Breast epithelium (tissue), 4 donors: ENCODE results near the gene RADIL. TPM values are rescaled to one million over a fixed set of nuclear protein-coding genes. Genes with fewer than 3 reads are reported as not detected.

Experiments
- DNase-seq, 2 donors: peaks; one replicate each; pipeline ENCODE4 v3.0.0-alpha.2; 2019; ENCODE audit warnings: low spot score in 2 of 2
- H3K27ac ChIP-seq, 2 donors: fragments of 200-600 bp; sonication (generic) in 1 of 2; one replicate each; pipeline ENCODE4 v1.5.1; 2016 to 2019; ENCODE audit warnings: mild to moderate bottlenecking in 1 of 2
- H3K27me3 ChIP-seq, 2 donors: fragments of 200-600 bp; sonication (generic) in 1 of 2; one replicate each; pipeline versions ENCODE4 v1.5.1 to v1.6.0; 2017 to 2019; ENCODE audit warnings: control low read depth in 1 of 2, mild to moderate bottlenecking in 1 of 2
- H3K36me3 ChIP-seq: fragments of 200-600 bp; one replicate; pipeline ENCODE4 v1.5.1; 2019
- H3K4me1 ChIP-seq, 2 donors: fragments of 200-600 bp; sonication (generic); one replicate each; pipeline ENCODE4 v1.5.1; 2016 to 2019; ENCODE audit warnings: control low read depth in 1 of 2
- H3K4me3 ChIP-seq, 3 donors: fragments of 200-600 bp; sonication (generic); 1 replicate in 2 of 3; 2 replicates in 1 of 3; pipeline ENCODE4 v1.5.1; 2016 to 2019; ENCODE audit warnings: mild to moderate bottlenecking in 3 of 3, moderate library complexity in 2 of 3
- H3K9me3 ChIP-seq, 2 donors: fragments of 200-600 bp; sonication (generic) in 1 of 2; one replicate each; pipeline ENCODE4 v1.5.1; 2016 to 2019; ENCODE audit warnings: control low read depth in 1 of 2
- CTCF ChIP-seq, 3 donors: fragments of 450-650 bp; IDR thresholded peaks; one replicate each; pipeline ENCODE4 v1.5.1; 2016 to 2017; ENCODE audit warnings: antibody characterized with exemption in 3 of 3, mild to moderate bottlenecking in 3 of 3, moderate library complexity in 3 of 3
- POLR2A ChIP-seq: fragments of 450-650 bp; IDR thresholded peaks from one replicate; pipeline ENCODE4 v1.6.1; 2016; ENCODE audit warnings: antibody characterized with exemption, mild to moderate bottlenecking, moderate library complexity
- POLR2AphosphoS5 ChIP-seq, 3 donors: sonication (generic); formaldehyde crosslinking; IDR thresholded peaks; one replicate each; pipeline ENCODE4 v1.6.1; 2017; ENCODE audit warnings: antibody characterized with exemption in 3 of 3
- intact Hi-C: fragments of 100-400 bp; cut with DNase I; formaldehyde crosslinking; loops from one replicate; pipeline ENCODE4 v1.15.1; 2023; ENCODE audit warnings: low total_unique reads
- total RNA-seq, 3 donors: library from RNA; depleted of rRNA; stranded (reverse); fragments of >200 nt; gene quantifications; one replicate each; pipeline ENCODE4 v1.1.0, GENCODE V29; 2016

RADIL gene
- total RNA-seq, 3 donors from 2014 or later = 4.4 to 8.5 (median 5.9) TPM

GRCh38 chr7:4832711-4833110 lies 50.8 kb downstream of the RADIL start:
- Histone ChIP-seq H3K27ac (peak overlapping the region; percentile 72 to 85), H3K4me1 (no peaks in the 10 kb centered on the region), H3K9me3 (no peaks in the 10 kb centered on the region), H3K36me3 (no peaks in the 10 kb centered on the region), H3K4me3 (no peak overlapping the region), H3K27me3 (no peaks in the 10 kb centered on the region)
- no peak for TF ChIP-seq POLR2AphosphoS5 (IDR thresholded peaks at IDR 0.05)
- TF ChIP-seq POLR2A = no peak
- no peak for TF ChIP-seq CTCF (IDR thresholded peaks at IDR 0.05)
- no peak for DNase-seq
- intact Hi-C loops = no loop called here

DNA sequence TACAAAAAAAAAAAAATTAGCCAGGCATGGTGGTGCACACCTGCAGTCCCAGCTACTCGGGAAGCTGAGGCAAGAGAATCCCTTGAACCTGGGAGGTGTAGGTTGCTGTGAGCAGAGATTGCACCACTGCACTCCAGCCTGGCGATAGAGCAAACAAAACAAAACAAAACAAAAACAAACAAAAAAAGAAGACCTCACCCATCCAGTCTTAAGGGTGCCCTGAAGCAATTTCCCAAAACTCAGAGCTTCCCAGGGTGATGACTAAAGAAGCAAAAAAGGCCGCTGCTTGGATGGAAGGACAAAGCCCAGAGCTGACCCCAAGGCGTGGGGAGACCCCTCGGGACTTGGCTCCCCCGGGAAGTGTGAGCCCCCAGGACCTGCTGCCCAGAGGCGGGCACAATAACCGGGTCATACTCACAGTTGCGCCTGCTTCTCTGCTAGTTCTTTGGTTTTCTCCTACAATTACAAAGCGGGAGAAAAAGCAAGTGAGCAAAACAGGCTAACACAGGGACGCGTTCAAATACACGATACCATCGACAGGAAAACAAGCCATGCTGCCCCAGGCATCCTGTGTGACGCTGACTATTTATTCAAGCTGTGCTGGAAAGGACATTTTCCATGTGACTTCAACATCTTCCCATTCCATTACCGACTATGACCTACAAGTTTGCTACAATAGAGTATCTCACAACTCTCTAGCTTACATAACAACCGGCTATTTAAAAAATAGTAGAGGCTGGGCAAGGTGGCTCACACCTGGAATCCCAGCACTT lies 51.6 kb downstream of the RADIL start:
- intact Hi-C loops = no loop called here

DNA sequence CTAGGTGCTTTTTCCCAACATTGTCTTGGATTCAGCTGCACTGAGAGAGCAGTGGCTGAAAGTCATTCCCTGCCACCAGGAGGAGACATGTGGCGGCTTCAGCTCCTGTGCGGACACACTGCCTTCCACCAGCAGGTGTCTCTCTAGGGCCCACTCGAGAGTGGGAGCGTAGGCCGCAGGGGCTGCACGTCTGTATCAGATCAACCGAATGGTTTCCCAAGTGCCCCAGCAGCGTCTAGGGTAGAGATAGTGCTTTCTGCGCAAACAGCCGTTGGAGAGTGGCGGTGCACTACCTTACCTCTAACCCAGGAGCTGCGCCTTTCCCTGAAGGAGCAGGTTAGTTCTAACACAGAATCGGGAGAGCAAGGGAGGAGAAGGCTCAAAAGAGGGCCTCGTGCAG lies 53.3 kb downstream of the RADIL start:
- intact Hi-C loops = no loop called here
- no peak overlapping the region for H3K4me3 ChIP-seq
- H3K9me3 ChIP-seq = no peaks in the 10 kb centered on the region
- H3K4me1 ChIP-seq = no peaks in the 10 kb centered on the region
- no peaks in the 10 kb centered on the region for H3K27me3 ChIP-seq
- TF ChIP-seq CTCF (IDR thresholded peaks at IDR 0.05) = peak in 2 of 3 donors; percentile 22 to 73
- TF ChIP-seq POLR2A = no peak
- no peak overlapping the region for H3K27ac ChIP-seq
- H3K36me3 ChIP-seq = no peaks in the 10 kb centered on the region
- DNase-seq = peak in 1 of 2 donors; percentile 64

More for the DNA sequence above, 51.6 kb downstream of the RADIL start:
- Histone ChIP-seq H3K36me3 (no peaks in the 10 kb centered on the region), H3K27me3 (no peaks in the 10 kb centered on the region), H3K9me3 (no peaks in the 10 kb centered on the region), H3K27ac (peak overlapping the region; percentile 72 to 85), H3K4me3 (no peak overlapping the region), H3K4me1 (no peaks in the 10 kb centered on the region)
- DNase-seq = peak; percentile 49 to 89
- no peak for TF ChIP-seq POLR2A
- peak in 2 of 3 donors; percentile 16 to 66 for TF ChIP-seq POLR2AphosphoS5 (IDR thresholded peaks at IDR 0.05)
- no peak for TF ChIP-seq CTCF (IDR thresholded peaks at IDR 0.05)

DNA sequence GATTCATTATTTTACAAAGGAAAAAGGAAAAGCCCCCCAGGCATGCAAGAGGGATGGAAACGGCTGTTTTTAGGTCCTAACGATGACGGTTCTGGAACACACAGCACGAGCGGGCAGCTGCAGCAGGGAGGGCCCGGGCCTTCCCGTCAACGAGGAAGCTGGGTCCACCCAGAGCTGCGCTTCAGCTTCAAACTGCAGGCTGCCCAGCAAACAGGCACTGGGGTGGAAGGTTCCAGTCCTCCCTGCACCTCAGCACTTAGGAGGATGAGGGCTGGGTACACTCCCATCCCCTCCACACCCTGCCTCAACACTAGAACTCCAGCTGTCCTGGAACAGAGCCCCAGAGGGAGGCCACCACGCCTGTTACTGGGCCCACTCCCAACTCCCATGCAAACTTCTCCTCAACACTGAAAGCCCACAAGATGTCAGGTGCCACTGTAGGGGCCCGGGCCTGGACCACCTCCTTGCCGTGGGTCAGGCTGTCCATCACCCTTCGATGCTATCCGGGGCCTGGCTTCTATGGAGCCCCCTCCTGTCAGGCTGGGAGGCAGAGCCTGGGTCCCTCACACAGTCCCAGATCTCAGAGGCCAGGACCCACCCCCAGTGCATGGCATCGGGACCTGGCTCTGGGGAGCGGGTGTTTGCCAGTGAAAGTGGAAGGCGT lies 54.7 kb downstream of the RADIL start:
- TF ChIP-seq CTCF (IDR thresholded peaks at IDR 0.05) = no peak
- TF ChIP-seq POLR2AphosphoS5 (IDR thresholded peaks at IDR 0.05) = no peak
- no peak for TF ChIP-seq POLR2A
- no peaks in the 10 kb centered on the region for H3K9me3 ChIP-seq
- DNase-seq = no peak
- intact Hi-C loops = no loop called here
- H3K36me3 ChIP-seq = no peaks in the 10 kb centered on the region
- no peak overlapping the region for H3K27ac ChIP-seq
- no peaks in the 10 kb centered on the region for H3K27me3 ChIP-seq
- no peaks in the 10 kb centered on the region for H3K4me1 ChIP-seq
- H3K4me3 ChIP-seq = no peak overlapping the region

- intact Hi-C loops = loop anchor here (1.0 kb wide), 1 partner anchor 17 kb away; no protein-coding TSS in a partner anchor
- TF ChIP-seq CTCF (IDR thresholded peaks at IDR 0.05) (no peak), POLR2AphosphoS5 (IDR thresholded peaks at IDR 0.05) (no peak), POLR2A (no peak)
- Histone ChIP-seq H3K27me3 (no peaks in the 10 kb centered on the region), H3K27ac (no peak overlapping the region), H3K4me3 (no peak overlapping the region), H3K4me1 (no peaks in the 10 kb centered on the region), H3K36me3 (no peaks in the 10 kb centered on the region), H3K9me3 (no peaks in the 10 kb centered on the region)
- no peak for DNase-seq
Measured at GRCh38 chr7:4825081-4825480, 58.4 kb downstream of the RADIL start.
